ENCODE data around the gene ALOX5AP.
A peak's percentile ranks its signal among the peaks of the same experiment; 100 is the strongest.

ALOX5AP gene

GRCh38 chr13:30735025-30735871 lies at the start of gene ALOX5AP:
Gene ALOX5AP, plus strand, starts transcription at chr13:30735543. Its CDS starts 63 bp downstream, at chr13:30735606.
- peak; percentile 78 for DNase-seq
- Histone ChIP-seq H4K20me1 (ENCODE audit: insufficient read depth, low read length) (no peaks in the 10 kb centered on the region), H3K36me3 (ENCODE audit: insufficient read depth, low read length) (no peaks in the 10 kb centered on the region), H3K79me2 (ENCODE audit: insufficient read depth, low read length) (no peaks in the 10 kb centered on the region), H3K27ac (ENCODE audit: low read length) (peak within 1 kb of the TSS; percentile 81), H3K27me3 (ENCODE audit: insufficient read depth, low read length, poor library complexity) (no peaks in the 10 kb centered on the region), H2AFZ (ENCODE audit: low read depth, low read length) (peak within 1 kb of the TSS; percentile 74), H3K4me1 (ENCODE audit: insufficient read depth, low read length) (peaks cover 51% of the 10 kb centered on the region), H3K4me3 (ENCODE audit: low read depth in 1 of 2, low read length in 2 of 2) (peak within 1 kb of the TSS; percentile 11 to 51; a peak in 3 of 4 replicates), H3K9me3 (ENCODE audit: insufficient read depth, low read length, severe bottlenecking) (no peaks in the 10 kb centered on the region), H3K9ac (ENCODE audit: low read depth, low read length) (peak within 1 kb of the TSS; percentile 53), H3K4me2 (ENCODE audit: insufficient read depth, low read length) (peak within 1 kb of the TSS; percentile 67)
- peak; percentile 17 for TF ChIP-seq CTCF (IDR thresholded peaks at IDR 0.05; ENCODE audit: borderline replicate concordance, extremely low read depth, low read length, poor library complexity, severe bottlenecking)
- no peak for TF ChIP-seq EZH2 (IDR thresholded peaks at IDR 0.05; ENCODE audit: borderline replicate concordance, low read depth, low read length, severe bottlenecking)
- peak; percentile 86 for ATAC-seq (ENCODE audit: insufficient read depth, low read depth)

DNA sequence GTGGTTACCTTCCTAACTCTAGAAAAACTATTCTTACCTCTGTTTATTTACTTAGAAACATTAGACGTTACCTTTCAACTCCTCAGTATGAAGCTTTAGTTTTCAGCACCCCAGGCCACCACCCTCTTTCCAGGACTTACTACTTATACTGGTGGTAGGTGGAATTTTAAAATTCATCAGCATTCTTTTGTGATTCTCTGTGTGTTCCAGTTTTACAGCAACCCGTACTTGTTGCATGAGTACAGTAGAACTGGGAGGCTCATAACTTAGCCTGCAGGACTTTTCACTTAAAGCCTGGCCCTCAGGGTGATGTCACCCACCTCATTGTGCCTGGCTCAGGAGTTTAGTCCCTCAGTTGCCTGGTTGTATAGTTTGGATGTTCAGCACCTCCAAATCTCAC lies 49.4 kb upstream of the ALOX5AP start:
- Histone ChIP-seq H2AFZ (ENCODE audit: low read depth, low read length) (no peak overlapping the region), H4K20me1 (ENCODE audit: insufficient read depth, low read length) (no peaks in the 10 kb centered on the region), H3K9me3 (ENCODE audit: insufficient read depth, low read length, severe bottlenecking) (no peaks in the 10 kb centered on the region), H3K79me2 (ENCODE audit: insufficient read depth, low read length) (no peaks in the 10 kb centered on the region), H3K9ac (ENCODE audit: low read depth, low read length) (no peak overlapping the region), H3K4me1 (ENCODE audit: insufficient read depth, low read length) (peaks cover 13% of the 10 kb centered on the region), H3K36me3 (ENCODE audit: insufficient read depth, low read length) (no peaks in the 10 kb centered on the region), H3K4me2 (ENCODE audit: insufficient read depth, low read length) (no peak overlapping the region), H3K4me3 (ENCODE audit: low read depth in 1 of 2, low read length in 2 of 2) (no peak overlapping the region), H3K27ac (ENCODE audit: low read length) (no peak overlapping the region), H3K27me3 (ENCODE audit: insufficient read depth, low read length, poor library complexity) (no peaks in the 10 kb centered on the region)
- ATAC-seq (ENCODE audit: insufficient read depth, low read depth) = no peak
- no peak for DNase-seq
- TF ChIP-seq EZH2 (IDR thresholded peaks at IDR 0.05; ENCODE audit: borderline replicate concordance, low read depth, low read length, severe bottlenecking) (no peak), CTCF (IDR thresholded peaks at IDR 0.05; ENCODE audit: borderline replicate concordance, extremely low read depth, low read length, poor library complexity, severe bottlenecking) (no peak)

DNA sequence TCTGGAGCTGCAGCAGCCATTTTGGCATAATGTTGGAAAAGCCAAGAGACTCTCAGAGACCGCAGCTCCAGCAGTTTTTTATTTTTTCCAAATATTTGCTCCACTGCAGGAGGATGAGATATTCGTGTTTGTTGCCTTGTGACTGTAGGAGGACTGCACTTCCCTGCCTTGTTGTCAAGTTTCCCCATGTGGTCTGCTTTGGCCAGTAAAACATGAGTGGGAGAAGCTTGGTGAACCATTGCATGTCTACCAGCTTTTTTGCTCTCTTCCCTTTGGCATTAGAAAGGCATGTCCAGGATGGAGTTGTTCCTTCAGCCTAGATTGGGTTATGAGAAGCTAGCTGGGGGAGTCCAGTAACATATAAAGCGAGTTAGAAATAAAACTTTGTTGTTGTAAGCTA lies 47.7 kb upstream of the ALOX5AP start:
- H3K79me2 ChIP-seq (ENCODE audit: insufficient read depth, low read length) = no peaks in the 10 kb centered on the region
- no peaks in the 10 kb centered on the region for H3K36me3 ChIP-seq (ENCODE audit: insufficient read depth, low read length)
- H3K4me2 ChIP-seq (ENCODE audit: insufficient read depth, low read length) = no peak overlapping the region
- ATAC-seq (ENCODE audit: insufficient read depth, low read depth) = no peak
- no peaks in the 10 kb centered on the region for H3K27me3 ChIP-seq (ENCODE audit: insufficient read depth, low read length, poor library complexity)
- TF ChIP-seq EZH2 (IDR thresholded peaks at IDR 0.05; ENCODE audit: borderline replicate concordance, low read depth, low read length, severe bottlenecking) = no peak
- TF ChIP-seq CTCF (IDR thresholded peaks at IDR 0.05; ENCODE audit: borderline replicate concordance, extremely low read depth, low read length, poor library complexity, severe bottlenecking) = no peak
- peaks cover 18% of the 10 kb centered on the region for H3K4me1 ChIP-seq (ENCODE audit: insufficient read depth, low read length)
- no peak overlapping the region for H2AFZ ChIP-seq (ENCODE audit: low read depth, low read length)
- H4K20me1 ChIP-seq (ENCODE audit: insufficient read depth, low read length) = no peaks in the 10 kb centered on the region
- no peak overlapping the region for H3K27ac ChIP-seq (ENCODE audit: low read length)
- no peak overlapping the region for H3K4me3 ChIP-seq (ENCODE audit: low read depth in 1 of 2, low read length in 2 of 2)
- DNase-seq = no peak
- no peak overlapping the region for H3K9ac ChIP-seq (ENCODE audit: low read depth, low read length)
- H3K9me3 ChIP-seq (ENCODE audit: insufficient read depth, low read length, severe bottlenecking) = no peaks in the 10 kb centered on the region
